Measurements from ENCODE around the gene TSNAXIP1. TPM values are rescaled to one million over a fixed set of nuclear protein-coding genes. Genes with fewer than 3 reads are reported as not detected.

Gene TSNAXIP1
- total and polyA plus RNA-seq, 9 donors: 0.80 to 1.9 (median 1.5) TPM

- peaks cover 40% of the 10 kb centered on the region for H3K36me3 ChIP-seq (ENCODE audit: control insufficient read depth, insufficient read depth, low read length)
- DNase-seq: no peak
- H3K27me3 ChIP-seq (ENCODE audit: control insufficient read depth, insufficient read depth, low read length): no peaks in the 10 kb centered on the region
- peak overlapping the region; percentile 89 for H3K4me3 ChIP-seq (ENCODE audit: low read length)
- H3K4me1 ChIP-seq (ENCODE audit: control insufficient read depth, insufficient read depth, low read length): peaks cover 24% of the 10 kb centered on the region
- no peak overlapping the region for H3K27ac ChIP-seq (ENCODE audit: low read length)
- H3K9me3 ChIP-seq (replicated peaks; ENCODE audit: control insufficient read depth, low read depth, low read length): no peaks in the 10 kb centered on the region
- 86% methylated on average over 1 of the region's 4 CpGs for WGBS (ENCODE audit: insufficient coverage)
Observed at GRCh38 chr16:67804853-67805542, 1.7 kb upstream of the TSNAXIP1 start.

- under 1% methylated on average over 25 of the region's 26 CpGs for WGBS (ENCODE audit: insufficient coverage)
- H3K27ac ChIP-seq (ENCODE audit: low read length): peak overlapping the region; percentile 83
- H3K9me3 ChIP-seq (replicated peaks; ENCODE audit: control insufficient read depth, low read depth, low read length): no peaks in the 10 kb centered on the region
- no peaks in the 10 kb centered on the region for H3K27me3 ChIP-seq (ENCODE audit: control insufficient read depth, insufficient read depth, low read length)
- H3K4me1 ChIP-seq (ENCODE audit: control insufficient read depth, insufficient read depth, low read length): peaks cover 20% of the 10 kb centered on the region
- peak overlapping the region; percentile 89 for H3K4me3 ChIP-seq (ENCODE audit: low read length)
- no peak for DNase-seq
- H3K36me3 ChIP-seq (ENCODE audit: control insufficient read depth, insufficient read depth, low read length): peaks cover 37% of the 10 kb centered on the region
Observed at GRCh38 chr16:67805718-67806427, 816 bp upstream of the TSNAXIP1 start.

- Histone ChIP-seq H3K4me1 (ENCODE audit: control insufficient read depth, insufficient read depth, low read length) (peaks cover 20% of the 10 kb centered on the region), H3K9me3 (replicated peaks; ENCODE audit: control insufficient read depth, low read depth, low read length) (no peaks in the 10 kb centered on the region), H3K4me3 (ENCODE audit: low read length) (peak overlapping the region; percentile 89), H3K36me3 (ENCODE audit: control insufficient read depth, insufficient read depth, low read length) (peaks cover 26% of the 10 kb centered on the region), H3K27ac (ENCODE audit: low read length) (peak overlapping the region; percentile 15), H3K27me3 (ENCODE audit: control insufficient read depth, insufficient read depth, low read length) (no peaks in the 10 kb centered on the region)
- 40% methylated on average over 13 of the region's 24 CpGs for WGBS (ENCODE audit: insufficient coverage)
- DNase-seq: no peak
Observed at GRCh38 chr16:67807148-67807682, 526 bp downstream of the TSNAXIP1 start.

- DNase-seq: no peak
- H3K9me3 ChIP-seq (replicated peaks; ENCODE audit: control insufficient read depth, low read depth, low read length): no peaks in the 10 kb centered on the region
- H3K4me1 ChIP-seq (ENCODE audit: control insufficient read depth, insufficient read depth, low read length): peaks cover 10% of the 10 kb centered on the region
- H3K27ac ChIP-seq (ENCODE audit: low read length): no peak overlapping the region
- no peaks in the 10 kb centered on the region for H3K36me3 ChIP-seq (ENCODE audit: control insufficient read depth, insufficient read depth, low read length)
- H3K4me3 ChIP-seq (ENCODE audit: low read length): no peak overlapping the region
- WGBS (ENCODE audit: insufficient coverage): no CpG with 5 or more reads among the region's 1 CpG
- no peaks in the 10 kb centered on the region for H3K27me3 ChIP-seq (ENCODE audit: control insufficient read depth, insufficient read depth, low read length)
Observed at GRCh38 chr16:67811899-67812298, 5.2 kb downstream of the TSNAXIP1 start.

GRCh38 chr16:67814567-67814966, 7.9 kb downstream of the TSNAXIP1 start:
- no peak for DNase-seq
- Histone ChIP-seq H3K4me3 (ENCODE audit: low read length) (no peak overlapping the region), H3K9me3 (replicated peaks; ENCODE audit: control insufficient read depth, low read depth, low read length) (no peaks in the 10 kb centered on the region), H3K36me3 (ENCODE audit: control insufficient read depth, insufficient read depth, low read length) (no peaks in the 10 kb centered on the region), H3K27me3 (ENCODE audit: control insufficient read depth, insufficient read depth, low read length) (no peaks in the 10 kb centered on the region), H3K4me1 (ENCODE audit: control insufficient read depth, insufficient read depth, low read length) (peaks cover 3% of the 10 kb centered on the region), H3K27ac (ENCODE audit: low read length) (no peak overlapping the region)
- WGBS (ENCODE audit: insufficient coverage): 70% methylated on average over 5 of the region's 8 CpGs

GRCh38 chr16:67820608-67821259, 14.0 kb downstream of the TSNAXIP1 start:
- Histone ChIP-seq H3K9me3 (replicated peaks; ENCODE audit: control insufficient read depth, low read depth, low read length) (no peaks in the 10 kb centered on the region), H3K27ac (ENCODE audit: low read length) (no peak overlapping the region), H3K27me3 (ENCODE audit: control insufficient read depth, insufficient read depth, low read length) (no peaks in the 10 kb centered on the region), H3K4me1 (ENCODE audit: control insufficient read depth, insufficient read depth, low read length) (peaks cover 3% of the 10 kb centered on the region), H3K4me3 (ENCODE audit: low read length) (no peak overlapping the region), H3K36me3 (ENCODE audit: control insufficient read depth, insufficient read depth, low read length) (no peaks in the 10 kb centered on the region)
- DNase-seq: no peak
- WGBS (ENCODE audit: insufficient coverage): 91% methylated on average over 9 of the region's 11 CpGs

- Histone ChIP-seq H3K27me3 (ENCODE audit: control insufficient read depth, insufficient read depth, low read length) (no peaks in the 10 kb centered on the region), H3K4me1 (ENCODE audit: control insufficient read depth, insufficient read depth, low read length) (no peaks in the 10 kb centered on the region), H3K4me3 (ENCODE audit: low read length) (no peak overlapping the region), H3K36me3 (ENCODE audit: control insufficient read depth, insufficient read depth, low read length) (peaks cover 11% of the 10 kb centered on the region), H3K27ac (ENCODE audit: low read length) (no peak overlapping the region), H3K9me3 (replicated peaks; ENCODE audit: control insufficient read depth, low read depth, low read length) (no peaks in the 10 kb centered on the region)
- DNase-seq: no peak
- WGBS (ENCODE audit: insufficient coverage): 97% methylated on average over 2 of the region's 2 CpGs
Observed at GRCh38 chr16:67822511-67822910, 15.8 kb downstream of the TSNAXIP1 start.

GRCh38 chr16:67825119-67825518, 18.4 kb downstream of the TSNAXIP1 start:
- peaks cover 37% of the 10 kb centered on the region for H3K36me3 ChIP-seq (ENCODE audit: control insufficient read depth, insufficient read depth, low read length)
- WGBS (ENCODE audit: insufficient coverage): 97% methylated on average over 6 of the region's 8 CpGs
- H3K4me3 ChIP-seq (ENCODE audit: low read length): no peak overlapping the region
- H3K27ac ChIP-seq (ENCODE audit: low read length): no peak overlapping the region
- no peaks in the 10 kb centered on the region for H3K27me3 ChIP-seq (ENCODE audit: control insufficient read depth, insufficient read depth, low read length)
- no peaks in the 10 kb centered on the region for H3K9me3 ChIP-seq (replicated peaks; ENCODE audit: control insufficient read depth, low read depth, low read length)
- DNase-seq: no peak
- H3K4me1 ChIP-seq (ENCODE audit: control insufficient read depth, insufficient read depth, low read length): no peaks in the 10 kb centered on the region

- peaks cover 44% of the 10 kb centered on the region for H3K36me3 ChIP-seq (ENCODE audit: control insufficient read depth, insufficient read depth, low read length)
Observed at GRCh38 chr16:67825906-67826305, 19.2 kb downstream of the TSNAXIP1 start.

GRCh38 chr16:67828651-67829050, 22.0 kb downstream of the TSNAXIP1 start:
- H3K9me3 ChIP-seq (replicated peaks; ENCODE audit: control insufficient read depth, low read depth, low read length): no peaks in the 10 kb centered on the region
- H3K4me1 ChIP-seq (ENCODE audit: control insufficient read depth, insufficient read depth, low read length): peaks cover 9% of the 10 kb centered on the region
- WGBS (ENCODE audit: insufficient coverage): 95% methylated on average over 4 of the region's 4 CpGs
- H3K4me3 ChIP-seq (ENCODE audit: low read length): no peak overlapping the region
- H3K27ac ChIP-seq (ENCODE audit: low read length): no peak overlapping the region
- H3K27me3 ChIP-seq (ENCODE audit: control insufficient read depth, insufficient read depth, low read length): no peaks in the 10 kb centered on the region
- no peak for DNase-seq
- peaks cover 59% of the 10 kb centered on the region for H3K36me3 ChIP-seq (ENCODE audit: control insufficient read depth, insufficient read depth, low read length)

More at GRCh38 chr16:67825906-67826305, 19.2 kb downstream of the TSNAXIP1 start:
- DNase-seq: no peak
- no peaks in the 10 kb centered on the region for H3K4me1 ChIP-seq (ENCODE audit: control insufficient read depth, insufficient read depth, low read length)
- H3K27me3 ChIP-seq (ENCODE audit: control insufficient read depth, insufficient read depth, low read length): no peaks in the 10 kb centered on the region
- no peaks in the 10 kb centered on the region for H3K9me3 ChIP-seq (replicated peaks; ENCODE audit: control insufficient read depth, low read depth, low read length)
- no peak overlapping the region for H3K27ac ChIP-seq (ENCODE audit: low read length)
- H3K4me3 ChIP-seq (ENCODE audit: low read length): no peak overlapping the region
- WGBS (ENCODE audit: insufficient coverage): 94% methylated on average over 9 of the region's 14 CpGs
